Endothelial cell of umbilical vein (primary cell): ENCODE results near the gene ABR.

Experiments
- CTCF ChIP-seq, 2 donors: IDR thresholded peaks; 1 replicate in 1 of 2; 2 replicates in 1 of 2; pipeline ENCODE4 v1.5.1; 2011; ENCODE audit warnings: low read length in 2 of 2, mild to moderate bottlenecking in 2 of 2, moderate library complexity in 2 of 2, control low read depth in 1 of 2, inconsistent platforms in 1 of 2, low read depth in 1 of 2; ENCODE audit not compliant: insufficient read depth in 1 of 2; ENCODE audit errors: extremely low read depth in 1 of 2
- EZH2 ChIP-seq: IDR thresholded peaks from 2 replicates; pipeline ENCODE4 v1.6.1; 2012; ENCODE audit warnings: borderline replicate concordance, low read depth, mild to moderate bottlenecking, moderate library complexity, low read length, inconsistent platforms; ENCODE audit not compliant: severe bottlenecking
- MAX ChIP-seq: IDR thresholded peaks from 2 replicates; pipeline ENCODE4 v1.6.1; 2011; ENCODE audit not compliant: insufficient read depth, insufficient read length
- POLR2AphosphoS5 ChIP-seq: IDR thresholded peaks from 2 replicates; pipeline ENCODE4 v1.6.1; 2012; ENCODE audit warnings: low read depth, mild to moderate bottlenecking, control low read depth, low read length, moderate library complexity; ENCODE audit not compliant: insufficient read depth

- no peak for TF ChIP-seq CTCF (IDR thresholded peaks at IDR 0.05; ENCODE audit: extremely low read depth in 1 of 2, insufficient read depth in 1 of 2, low read depth in 1 of 2, low read length in 2 of 2)
- no peak for TF ChIP-seq EZH2
- no peak for TF ChIP-seq POLR2AphosphoS5
- no peak for TF ChIP-seq MAX
These were observed 146.3 kb downstream of the ABR start for GRCh38 chr17:1033503-1033902.
